ENCODE measurements around the gene CSMD2. TPM values are rescaled to one million over a fixed set of nuclear protein-coding genes. Genes with fewer than 3 reads are reported as not detected.

CSMD2 gene
- total and polyA plus RNA-seq, 2 of the 8 experiments (the other 6 are each of a cell fraction or from before 2014, with no cell fraction given), result 7.0 to 14.7 TPM

DNA sequence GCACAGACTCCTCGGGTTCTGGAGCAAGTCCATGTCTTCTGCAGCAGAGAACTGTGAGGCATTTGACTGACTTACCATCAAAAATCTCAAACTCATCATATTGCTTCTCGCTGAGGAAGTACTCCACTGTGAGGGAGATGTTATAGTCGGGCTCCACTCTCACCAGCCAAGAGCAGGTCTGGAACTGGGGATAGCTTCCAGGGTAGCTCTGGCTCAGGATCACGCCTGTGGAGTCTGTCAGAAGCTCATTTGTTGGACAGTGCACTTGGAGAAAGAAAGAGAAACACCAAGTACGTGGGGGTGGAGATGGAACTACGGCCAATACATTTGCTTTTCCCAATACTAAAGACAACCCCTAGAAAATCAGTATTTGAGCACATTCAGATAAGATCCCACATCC lies 581.5 kb downstream of the CSMD2 start:
- H3K4me1 ChIP-seq (replicated peaks in 1 of 4; ENCODE audit: control insufficient read depth in 3 of 4, insufficient read depth in 4 of 4, low read length in 3 of 4), result peaks cover 0 to 4% (median 0%) of the 10 kb centered on the region in 4 experiments; a peak in 2 of 7 replicates
- no peaks in the 10 kb centered on the region; a peak in 5 of 8 replicates for H3K36me3 ChIP-seq (ENCODE audit: control insufficient read depth in 2 of 4, insufficient read depth in 4 of 4, low read length in 3 of 4)
- no peaks in the 10 kb centered on the region for H3K79me2 ChIP-seq (ENCODE audit: control insufficient read depth in 1 of 2, insufficient read depth in 2 of 2, low read length in 2 of 2)
- H2AK5ac ChIP-seq (ENCODE audit: low read depth, low read length), result no peak overlapping the region
- H3K18ac ChIP-seq (ENCODE audit: extremely low read depth, low read length), result no peak overlapping the region
- no peak for TF ChIP-seq CHD1 (IDR thresholded peaks at IDR 0.05; ENCODE audit: low read depth, low read length)
- TF ChIP-seq JUN (IDR thresholded peaks at IDR 0.05; ENCODE audit: low read depth, low read length), result no peak
- TF ChIP-seq CREB1 (IDR thresholded peaks at IDR 0.05), result no peak
- TF ChIP-seq PHF8 (conservative IDR thresholded peaks at IDR 0.05; ENCODE audit: low read depth, low read length), result no peak
- TF ChIP-seq NANOG (IDR thresholded peaks at IDR 0.05; ENCODE audit: insufficient read depth, low read depth, low read length, poor library complexity, severe bottlenecking), result no peak
- TF ChIP-seq CHD2 (IDR thresholded peaks at IDR 0.05; ENCODE audit: low read length), result no peak
- no peak for TF ChIP-seq SP4 (IDR thresholded peaks at IDR 0.05; ENCODE audit: low read length)
- no peak for TF ChIP-seq KDM1A (IDR thresholded peaks at IDR 0.05; ENCODE audit: borderline replicate concordance, low read length)
- TF ChIP-seq YY1 (IDR thresholded peaks at IDR 0.05; ENCODE audit: low read depth, low read length), result no peak
- no peak for TF ChIP-seq CBX5 (IDR thresholded peaks at IDR 0.05; ENCODE audit: low read depth, low read length)
- TF ChIP-seq KDM4A (IDR thresholded peaks at IDR 0.05; ENCODE audit: low read depth, low read length, severe bottlenecking), result no peak
- H2BK15ac ChIP-seq (ENCODE audit: low read length), result no peak overlapping the region
- 84% methylated on average over 6 of the region's 6 CpGs; no CpG with 5 or more reads in 1 of the 2 experiments for WGBS, 2 experiments (ENCODE audit: extremely low coverage in 1 of 2, insufficient coverage in 1 of 2, insufficient read length in 1 of 2, insufficient replicate concordance in 2 of 2, low coverage in 1 of 2, low lambda C conversion rate in 2 of 2, missing lambda C conversion rate in 1 of 2)
- no peak overlapping the region for H3K9ac ChIP-seq (replicated peaks in 1 of 4; ENCODE audit: extremely low read depth in 1 of 4, low read depth in 3 of 4, low read length in 3 of 4)
- no peak overlapping the region for H2BK12ac ChIP-seq (ENCODE audit: low read depth, low read length)
- H3K27me3 ChIP-seq (replicated peaks in 1 of 4; ENCODE audit: control insufficient read depth in 3 of 4, extremely low read depth in 1 of 4, insufficient read depth in 3 of 4, low read length in 3 of 4), result no peaks in the 10 kb centered on the region
- POLR2A ChIA-PET (ENCODE audit: partially characterized antibody), result no interaction called here
- no peaks in the 10 kb centered on the region for H3K23me2 ChIP-seq (ENCODE audit: low read depth, low read length)
- H2BK120ac ChIP-seq (replicated peaks; ENCODE audit: low read depth, low read length), result no peak overlapping the region
- no peak overlapping the region for H2AFZ ChIP-seq (ENCODE audit: low read length)
- H4K8ac ChIP-seq (ENCODE audit: extremely low read depth, insufficient read depth, low read length), result no peak overlapping the region
- H2BK20ac ChIP-seq (ENCODE audit: low read length), result no peak overlapping the region
- no peak overlapping the region for H3K4ac ChIP-seq (replicated peaks; ENCODE audit: insufficient read length, low read depth, low read length)
- H4K20me1 ChIP-seq (replicated peaks in 1 of 2; ENCODE audit: control insufficient read depth in 1 of 2, insufficient read depth in 2 of 2, low read length in 2 of 2), result no peaks in the 10 kb centered on the region
- no peaks in the 10 kb centered on the region for H3K79me1 ChIP-seq (ENCODE audit: low read depth, low read length)
- no peak for DNase-seq (ENCODE audit: low read depth in 1 of 2, low spot score in 2 of 2)
- H3K4me3 ChIP-seq (ENCODE audit: extremely low read depth in 1 of 4, insufficient read depth in 2 of 4, low read depth in 3 of 4, low read length in 4 of 4), result no peak overlapping the region
- CTCF ChIA-PET (ENCODE audit: partially characterized antibody), result no interaction called here
- H4K5ac ChIP-seq (ENCODE audit: insufficient read length, low read depth, low read length), result no peak overlapping the region
- no peak overlapping the region for H3K27ac ChIP-seq (ENCODE audit: low read depth, low read length)
- no peak overlapping the region for H3K14ac ChIP-seq (ENCODE audit: insufficient read length)
- no peak for FAIRE-seq
- H4K91ac ChIP-seq (replicated peaks; ENCODE audit: insufficient read length, low read length), result no peak overlapping the region
- no peak overlapping the region for H3K4me2 ChIP-seq (ENCODE audit: insufficient read depth in 1 of 2, low read depth in 2 of 2, low read length in 2 of 2)
- no peaks in the 10 kb centered on the region; a peak in 1 of 4 replicates for H3K9me3 ChIP-seq (ENCODE audit: insufficient read depth in 2 of 2, low read depth in 1 of 2, low read length in 1 of 2)
- no peak overlapping the region for H3K23ac ChIP-seq (ENCODE audit: insufficient read length)
- no peak overlapping the region for H3K56ac ChIP-seq (replicated peaks; ENCODE audit: insufficient read length, low read depth, low read length)
- H2BK5ac ChIP-seq (ENCODE audit: low read depth, low read length), result no peak overlapping the region
